Brain pericyte (primary cell): ENCODE results near the gene CARMIL1.

Experiments used
- DNase-seq: peaks from one replicate; pipeline ENCODE4 v3.0.0-alpha.2; 2012; ENCODE audit warnings: low read depth, low spot score

The CARMIL1 gene

GRCh38 chr6:25407431-25407830 lies 128.3 kb downstream of the CARMIL1 start:
- no peak for DNase-seq

- DNase-seq = no peak
Measured at GRCh38 chr6:25410102-25410501, 130.9 kb downstream of the CARMIL1 start.

GRCh38 chr6:25411316-25411950 lies 132.3 kb downstream of the CARMIL1 start:
- DNase-seq = no peak

- no peak for DNase-seq
Measured at GRCh38 chr6:25413207-25413905, 134.2 kb downstream of the CARMIL1 start.

GRCh38 chr6:25414168-25414567 lies 135.0 kb downstream of the CARMIL1 start:
- no peak for DNase-seq

GRCh38 chr6:25414755-25415154 lies 135.6 kb downstream of the CARMIL1 start:
- no peak for DNase-seq

GRCh38 chr6:25415274-25415673 lies 136.1 kb downstream of the CARMIL1 start:
- DNase-seq = no peak

- no peak for DNase-seq
Measured at GRCh38 chr6:25415701-25416100, 136.5 kb downstream of the CARMIL1 start.

GRCh38 chr6:25417046-25417605 lies 138.0 kb downstream of the CARMIL1 start:
- no peak for DNase-seq

- DNase-seq = no peak
Measured at GRCh38 chr6:25418454-25419052, 139.4 kb downstream of the CARMIL1 start.

GRCh38 chr6:25419879-25420278 lies 140.7 kb downstream of the CARMIL1 start:
- no peak for DNase-seq

- no peak for DNase-seq
Measured at GRCh38 chr6:25423358-25423757, 144.2 kb downstream of the CARMIL1 start.

GRCh38 chr6:25424303-25424702 lies 145.1 kb downstream of the CARMIL1 start:
- DNase-seq = no peak

- no peak for DNase-seq
Measured at GRCh38 chr6:25427549-25427948, 148.4 kb downstream of the CARMIL1 start.

- no peak for DNase-seq
Measured at GRCh38 chr6:25428758-25429317, 149.7 kb downstream of the CARMIL1 start.

GRCh38 chr6:25431306-25431974 lies 152.3 kb downstream of the CARMIL1 start:
- DNase-seq = no peak

- no peak for DNase-seq
Measured at GRCh38 chr6:25431975-25432307, 152.8 kb downstream of the CARMIL1 start.

- DNase-seq = no peak
Measured at GRCh38 chr6:25434921-25435320, 155.7 kb downstream of the CARMIL1 start.

GRCh38 chr6:25435416-25435985 lies 156.3 kb downstream of the CARMIL1 start:
- DNase-seq = no peak

GRCh38 chr6:25436760-25437159 lies 157.6 kb downstream of the CARMIL1 start:
- no peak for DNase-seq

GRCh38 chr6:25439368-25439767 lies 160.2 kb downstream of the CARMIL1 start:
- no peak for DNase-seq
